Astrocyte (in vitro differentiated cells and primary cell): Measurements from ENCODE around the gene GABBR2. TPM values are rescaled to one million over a fixed set of nuclear protein-coding genes. Genes with fewer than 3 reads are reported as not detected.

Experiments
- DNase-seq: peaks from one replicate; pipeline ENCODE4 v3.0.0-alpha.2; 2010; ENCODE audit warnings: low read depth
- FAIRE-seq: peaks from 2 replicates; lab custom pipeline; 2011; peaks lifted over from hg19 to GRCh38; lab: Jason Lieb, UNC
- H2AFZ ChIP-seq: 2 replicates; pipeline ENCODE4 v1.6.0; 2012; ENCODE audit warnings: low read depth, low read length, inconsistent platforms
- H3K27ac ChIP-seq: 2 replicates; pipeline ENCODE4 v1.5.1; 2011; ENCODE audit warnings: low read depth, low read length, inconsistent platforms
- H3K27me3 ChIP-seq: 2 replicates; pipeline ENCODE4 v1.6.0; 2011; ENCODE audit warnings: low read length, inconsistent platforms; ENCODE audit not compliant: insufficient read depth
- H3K36me3 ChIP-seq: 2 replicates; pipeline ENCODE4 v1.5.1; 2011; ENCODE audit warnings: low read length, inconsistent platforms; ENCODE audit not compliant: insufficient read depth
- H3K4me1 ChIP-seq: 2 replicates; pipeline ENCODE4 v1.5.1; 2011; ENCODE audit warnings: low read length, inconsistent platforms; ENCODE audit not compliant: insufficient read depth
- H3K4me2 ChIP-seq: 2 replicates; pipeline ENCODE4 v1.6.0; 2012; ENCODE audit warnings: low read length, inconsistent platforms
- H3K4me3 ChIP-seq: 2 replicates; pipeline ENCODE4 v1.5.1; 2011; ENCODE audit warnings: low read depth, mild to moderate bottlenecking, low read length, inconsistent platforms; ENCODE audit not compliant: insufficient read depth
- H3K79me2 ChIP-seq: 2 replicates; pipeline ENCODE4 v1.6.0; 2012; ENCODE audit warnings: mild to moderate bottlenecking, low read length, inconsistent platforms; ENCODE audit not compliant: insufficient read depth
- H3K9ac ChIP-seq: 2 replicates; pipeline ENCODE4 v1.6.0; 2012; ENCODE audit warnings: mild to moderate bottlenecking, low read length, inconsistent platforms
- H3K9me3 ChIP-seq: 2 replicates; pipeline ENCODE4 v1.5.1; 2012; ENCODE audit warnings: low read depth, mild to moderate bottlenecking, low read length, inconsistent platforms; ENCODE audit not compliant: insufficient read depth
- H4K20me1 ChIP-seq: 2 replicates; pipeline ENCODE4 v1.6.0; 2012; ENCODE audit warnings: low read length, inconsistent platforms; ENCODE audit not compliant: insufficient read depth
- H3K27ac Mint-ChIP-seq: one replicate; pipeline ENCODE4 v1.8.0; 2021; ENCODE audit warnings: mild to moderate bottlenecking, mixed read lengths; ENCODE audit not compliant: unreplicated experiment
- H3K27me3 Mint-ChIP-seq: one replicate; pipeline ENCODE4 v1.8.0; 2021; ENCODE audit warnings: low read depth, mixed read lengths; ENCODE audit not compliant: unreplicated experiment
- H3K36me3 Mint-ChIP-seq: one replicate; pipeline ENCODE4 v1.8.0; 2021; ENCODE audit warnings: low read depth, mixed read lengths; ENCODE audit not compliant: unreplicated experiment
- H3K4me1 Mint-ChIP-seq: one replicate; pipeline ENCODE4 v1.8.0; 2021; ENCODE audit warnings: low read depth, mixed read lengths; ENCODE audit not compliant: unreplicated experiment
- H3K4me3 Mint-ChIP-seq: one replicate; pipeline ENCODE4 v1.8.0; 2021; ENCODE audit warnings: mild to moderate bottlenecking, moderate library complexity, mixed read lengths; ENCODE audit not compliant: unreplicated experiment
- H3K9me3 Mint-ChIP-seq: one replicate; pipeline ENCODE4 v1.8.0; 2021; ENCODE audit warnings: mild to moderate bottlenecking, mixed read lengths; ENCODE audit not compliant: unreplicated experiment
- CTCF ChIP-seq: IDR thresholded peaks from 2 replicates; pipeline ENCODE4 v1.5.1; 2011; ENCODE audit warnings: low read depth, mild to moderate bottlenecking, inconsistent platforms, low read length, moderate library complexity; ENCODE audit not compliant: insufficient read depth
- EZH2 ChIP-seq: IDR thresholded peaks from 2 replicates; pipeline ENCODE4 v1.6.1; 2012; ENCODE audit warnings: mild to moderate bottlenecking, low read length, inconsistent platforms; ENCODE audit not compliant: insufficient read depth
- total RNA-seq: library from RNA; stranded (reverse); gene quantifications from 2 replicates; pipeline ENCODE4 v1.2.1, GENCODE V29; 2021

Gene GABBR2
- total RNA-seq, 1 donor from 2014 or later = 2.0 TPM

DNA sequence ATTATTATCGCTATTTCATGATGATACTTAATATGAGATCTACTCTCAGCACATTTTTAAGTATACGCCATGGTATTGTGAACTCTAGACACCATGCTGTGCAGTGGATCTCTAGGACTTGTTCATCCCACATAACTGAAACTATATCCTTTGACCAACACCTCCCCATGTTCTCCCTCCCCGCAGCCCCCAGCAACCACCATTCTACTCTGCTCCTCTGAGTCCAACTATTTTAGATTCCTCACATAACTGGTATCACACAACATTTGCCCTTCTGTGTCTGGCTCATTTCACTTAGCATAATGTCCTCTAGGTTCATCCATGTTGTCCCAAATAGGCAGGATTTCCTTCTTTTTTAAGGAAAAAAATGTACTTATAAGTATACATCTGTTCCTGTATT, 446.7 kb downstream of the GABBR2 start:
- no peak overlapping the region for H3K4me3 ChIP-seq
- no peaks in the 10 kb centered on the region for H3K9me3 ChIP-seq
- H3K9ac ChIP-seq = no peak overlapping the region
- no peak for DNase-seq
- no peak for FAIRE-seq
- H3K4me1 Mint-ChIP-seq = peaks cover 17% of the 10 kb centered on the region
- H3K4me2 ChIP-seq = no peak overlapping the region
- no peaks in the 10 kb centered on the region for H3K4me1 ChIP-seq
- peak overlapping the region; percentile 21 for H3K27ac Mint-ChIP-seq
- TF ChIP-seq CTCF (no peak), EZH2 (no peak)
- no peaks in the 10 kb centered on the region for H3K27me3 Mint-ChIP-seq
- H4K20me1 ChIP-seq = no peaks in the 10 kb centered on the region
- no peaks in the 10 kb centered on the region for H3K36me3 Mint-ChIP-seq
- no peaks in the 10 kb centered on the region for H3K79me2 ChIP-seq
- no peak overlapping the region for H2AFZ ChIP-seq
- H3K9me3 Mint-ChIP-seq = no peaks in the 10 kb centered on the region
- no peak overlapping the region for H3K27ac ChIP-seq
- H3K4me3 Mint-ChIP-seq = no peak overlapping the region
- no peaks in the 10 kb centered on the region for H3K27me3 ChIP-seq
- no peaks in the 10 kb centered on the region for H3K36me3 ChIP-seq

DNA sequence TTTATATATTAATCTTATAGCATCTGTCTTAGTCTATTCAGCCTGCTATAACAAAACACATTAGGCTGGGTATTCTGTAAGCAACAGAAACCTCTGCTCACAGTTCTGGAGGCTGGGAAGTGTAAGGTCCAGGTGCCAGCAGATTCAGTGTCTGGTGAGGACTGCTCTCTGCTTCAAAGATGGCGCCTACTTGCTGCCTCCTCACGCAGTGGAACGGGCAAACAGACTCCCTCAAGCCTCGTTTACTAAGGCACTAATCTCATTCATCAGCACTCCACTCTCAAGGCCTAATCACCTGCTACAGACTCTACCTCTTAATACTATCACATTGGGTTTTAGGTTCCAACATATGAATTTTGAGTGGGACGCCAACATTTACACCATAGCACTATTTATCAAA, 448.1 kb downstream of the GABBR2 start:
- H3K79me2 ChIP-seq = no peaks in the 10 kb centered on the region
- no peak overlapping the region for H3K27ac ChIP-seq
- no peaks in the 10 kb centered on the region for H3K9me3 ChIP-seq
- no peaks in the 10 kb centered on the region for H3K27me3 Mint-ChIP-seq
- H3K9me3 Mint-ChIP-seq = no peaks in the 10 kb centered on the region
- H3K4me2 ChIP-seq = no peak overlapping the region
- no peaks in the 10 kb centered on the region for H3K36me3 Mint-ChIP-seq
- H3K36me3 ChIP-seq = no peaks in the 10 kb centered on the region
- H3K4me1 ChIP-seq = peaks cover 7% of the 10 kb centered on the region
- no peak overlapping the region for H3K9ac ChIP-seq
- H3K4me3 ChIP-seq = no peak overlapping the region
- no peak overlapping the region for H3K27ac Mint-ChIP-seq
- no peaks in the 10 kb centered on the region for H3K27me3 ChIP-seq
- no peak overlapping the region for H2AFZ ChIP-seq
- peaks cover 17% of the 10 kb centered on the region for H3K4me1 Mint-ChIP-seq
- TF ChIP-seq EZH2 (no peak), CTCF (no peak)
- H4K20me1 ChIP-seq = no peaks in the 10 kb centered on the region
- FAIRE-seq (no peak), DNase-seq (no peak)
- H3K4me3 Mint-ChIP-seq = no peak overlapping the region

DNA sequence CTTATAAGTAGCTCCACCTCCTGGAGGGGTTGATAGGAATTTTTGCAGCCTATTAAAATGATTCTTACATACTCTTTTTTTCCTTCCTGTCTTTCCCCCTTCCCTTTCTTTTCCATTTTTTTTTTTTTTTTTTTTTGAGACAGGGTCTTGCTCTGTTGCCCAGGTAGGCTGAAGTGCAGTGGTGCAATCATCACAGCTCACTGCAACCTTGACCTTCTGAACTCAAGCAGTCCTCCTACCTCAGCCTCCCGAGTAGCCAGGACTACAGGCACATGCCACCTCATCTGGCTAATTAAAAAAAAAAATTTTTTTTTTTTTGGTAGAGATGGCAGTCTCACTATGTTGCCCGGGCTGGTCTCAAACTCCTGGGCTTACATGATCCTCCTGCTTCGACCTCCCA, 448.9 kb downstream of the GABBR2 start:
- Histone ChIP-seq H4K20me1 (no peaks in the 10 kb centered on the region), H3K9ac (no peak overlapping the region), H3K4me3 (no peak overlapping the region), H3K27me3 (no peaks in the 10 kb centered on the region), H3K4me2 (no peak overlapping the region), H3K4me1 (peaks cover 9% of the 10 kb centered on the region), H2AFZ (no peak overlapping the region), H3K9me3 (no peaks in the 10 kb centered on the region), H3K36me3 (no peaks in the 10 kb centered on the region), H3K27ac (no peak overlapping the region), H3K79me2 (peaks cover 6% of the 10 kb centered on the region)
- Mint-ChIP-seq H3K4me3 (no peak overlapping the region), H3K9me3 (no peaks in the 10 kb centered on the region), H3K36me3 (no peaks in the 10 kb centered on the region), H3K4me1 (peaks cover 16% of the 10 kb centered on the region), H3K27ac (no peak overlapping the region), H3K27me3 (no peaks in the 10 kb centered on the region)
- TF ChIP-seq CTCF = no peak
- TF ChIP-seq EZH2 = no peak
- FAIRE-seq (no peak), DNase-seq (no peak)
